Measurements from ENCODE around the gene GORASP1. TPM values are rescaled to one million over a fixed set of nuclear protein-coding genes. Genes with fewer than 3 reads are reported as not detected.

GORASP1 gene
- total and polyA plus RNA-seq, 5 experiments from 2014 or later, result 10.2 to 41.2 (median 13.8) TPM

Small RNA genes within 50 kb of the gene (microRNA-seq; reads per million reads assigned to microRNA genes)
- gene MIR6822 (ENCODE audit: borderline microRNAs expressed), result not detected

Other genes with a start within 250 kb of the GORASP1 start
- gene SCN11A, start 55.7 kb downstream of the GORASP1 start, total RNA-seq, result under 1 TPM; 0.39 to 0.47 TPM
- gene SCN11A, start 55.7 kb downstream of the GORASP1 start, polyA plus RNA-seq, result not detected
- gene WDR48, start 55.6 kb downstream of the GORASP1 start, total RNA-seq, result 10 to 100 TPM; 66.5 to 70.8 TPM
- 10 to 100 TPM; 32.7 to 37.3 (median 33.3) TPM for gene WDR48, start 55.6 kb downstream of the GORASP1 start, polyA plus RNA-seq
- 1 to 10 TPM; 7.5 to 8.7 TPM for gene TTC21A, start 53 bp upstream of the GORASP1 start, total RNA-seq
- gene TTC21A, start 53 bp upstream of the GORASP1 start, polyA plus RNA-seq, result under 1 TPM; 0.50 to 0.94 (median 0.57) TPM
- gene CSRNP1, start 46.0 kb upstream of the GORASP1 start, total RNA-seq, result 10 to 100 TPM; 15.0 to 17.4 TPM
- 10 to 100 TPM in 2 of 3 donors, 1 to 10 TPM in 1; 8.0 to 17.1 (median 10.9) TPM for gene CSRNP1, start 46.0 kb upstream of the GORASP1 start, polyA plus RNA-seq
- gene XIRP1, start 85.0 kb upstream of the GORASP1 start, total RNA-seq, result not detected
- not detected for gene XIRP1, start 85.0 kb upstream of the GORASP1 start, polyA plus RNA-seq
- gene CX3CR1, start 172.4 kb upstream of the GORASP1 start, total RNA-seq, result under 1 TPM; 0.66 to 0.96 TPM
- 10 to 100 TPM in 1 of 3 donors, 1 to 10 TPM in 2; 2.8 to 61.8 (median 3.4) TPM for gene CX3CR1, start 172.4 kb upstream of the GORASP1 start, polyA plus RNA-seq
- gene CCR8, start 222.1 kb upstream of the GORASP1 start, total RNA-seq, result not detected
- under 1 TPM in 1 of 3 donors, not detected in 2; 0.24 TPM for gene CCR8, start 222.1 kb upstream of the GORASP1 start, polyA plus RNA-seq

All from naive thymus-derived CD8-positive, alpha-beta T cell (primary cell).